Fibroblast of pulmonary artery (primary cell): ENCODE results near the gene LEMD2.
"Not testable (repeated sequence)": the region's sequence is repeated elsewhere in the genome, so short reads cannot be mapped to it uniquely, and the experiment has no call there.

Source experiments
- DNase-seq: peaks from one replicate; pipeline ENCODE4 v3.0.0-alpha.2; 2010; ENCODE audit warnings: low read depth
- H3K4me3 ChIP-seq: replicated peaks from 2 replicates; pipeline ENCODE4 v1.5.1; 2011; ENCODE audit warnings: low read depth, mild to moderate bottlenecking, control low read depth, low read length, moderate library complexity
- TF ChIP-seq, protein P1 (sequence below): IDR thresholded peaks from 2 replicates; pipeline ENCODE4 v1.5.1; 2011; ENCODE audit warnings: mild to moderate bottlenecking, control low read depth, low read length, inconsistent platforms; ENCODE audit errors: missing control alignments

The LEMD2 gene

DNA sequence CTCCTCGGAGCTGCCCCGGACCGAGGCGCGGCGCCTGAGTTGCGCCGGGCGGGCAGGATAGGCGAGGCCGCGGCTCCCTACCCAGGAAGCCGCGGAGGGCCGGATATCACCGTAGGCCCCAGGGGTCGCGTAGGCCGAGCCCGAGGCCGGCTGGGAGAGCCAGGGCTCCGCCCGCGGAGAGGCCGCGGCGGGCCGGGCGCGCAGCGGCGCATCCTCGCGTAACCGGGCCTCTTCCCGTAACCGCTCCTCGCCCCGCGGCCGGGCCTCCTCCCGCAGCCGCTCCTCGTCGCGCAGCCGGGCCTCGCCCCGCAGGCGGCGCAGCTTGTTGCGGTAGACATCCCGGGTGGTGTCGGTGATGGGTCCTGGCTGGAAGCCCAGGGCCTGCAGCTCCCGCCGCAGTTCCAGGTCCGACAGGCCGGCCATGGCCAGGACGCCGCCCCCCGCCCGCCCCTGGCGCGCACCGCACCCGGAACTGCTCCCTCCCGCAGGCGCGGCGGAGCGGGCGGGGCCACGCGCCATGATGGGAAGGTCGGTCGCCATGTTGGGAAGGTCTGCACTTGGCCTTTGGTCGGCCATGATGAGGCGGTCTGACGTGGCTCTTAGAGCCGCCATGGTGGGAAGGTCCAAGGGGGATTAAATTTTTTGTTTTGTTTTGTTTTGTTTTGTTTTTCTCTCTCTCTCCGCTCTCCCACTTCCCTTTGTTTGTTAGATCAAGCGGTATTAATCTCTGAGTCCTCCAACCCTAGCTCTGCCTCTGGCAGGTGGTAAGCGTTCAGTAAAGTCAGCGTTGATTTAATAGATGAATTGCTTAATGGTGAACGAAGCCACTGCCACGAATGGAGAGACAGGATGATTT, at the start of gene LEMD2:
LEMD2 (minus strand) TSS at position 437 of the 856 bp plus-strand sequence; CDS start at position 423, 14 bp downstream.
- DNase-seq, result peak; percentile 96
- TF ChIP-seq, protein P1, sequence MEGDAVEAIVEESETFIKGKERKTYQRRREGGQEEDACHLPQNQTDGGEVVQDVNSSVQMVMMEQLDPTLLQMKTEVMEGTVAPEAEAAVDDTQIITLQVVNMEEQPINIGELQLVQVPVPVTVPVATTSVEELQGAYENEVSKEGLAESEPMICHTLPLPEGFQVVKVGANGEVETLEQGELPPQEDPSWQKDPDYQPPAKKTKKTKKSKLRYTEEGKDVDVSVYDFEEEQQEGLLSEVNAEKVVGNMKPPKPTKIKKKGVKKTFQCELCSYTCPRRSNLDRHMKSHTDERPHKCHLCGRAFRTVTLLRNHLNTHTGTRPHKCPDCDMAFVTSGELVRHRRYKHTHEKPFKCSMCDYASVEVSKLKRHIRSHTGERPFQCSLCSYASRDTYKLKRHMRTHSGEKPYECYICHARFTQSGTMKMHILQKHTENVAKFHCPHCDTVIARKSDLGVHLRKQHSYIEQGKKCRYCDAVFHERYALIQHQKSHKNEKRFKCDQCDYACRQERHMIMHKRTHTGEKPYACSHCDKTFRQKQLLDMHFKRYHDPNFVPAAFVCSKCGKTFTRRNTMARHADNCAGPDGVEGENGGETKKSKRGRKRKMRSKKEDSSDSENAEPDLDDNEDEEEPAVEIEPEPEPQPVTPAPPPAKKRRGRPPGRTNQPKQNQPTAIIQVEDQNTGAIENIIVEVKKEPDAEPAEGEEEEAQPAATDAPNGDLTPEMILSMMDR, result no peak
- H3K4me3 ChIP-seq, result peak within 1 kb of the TSS; percentile 66

DNA sequence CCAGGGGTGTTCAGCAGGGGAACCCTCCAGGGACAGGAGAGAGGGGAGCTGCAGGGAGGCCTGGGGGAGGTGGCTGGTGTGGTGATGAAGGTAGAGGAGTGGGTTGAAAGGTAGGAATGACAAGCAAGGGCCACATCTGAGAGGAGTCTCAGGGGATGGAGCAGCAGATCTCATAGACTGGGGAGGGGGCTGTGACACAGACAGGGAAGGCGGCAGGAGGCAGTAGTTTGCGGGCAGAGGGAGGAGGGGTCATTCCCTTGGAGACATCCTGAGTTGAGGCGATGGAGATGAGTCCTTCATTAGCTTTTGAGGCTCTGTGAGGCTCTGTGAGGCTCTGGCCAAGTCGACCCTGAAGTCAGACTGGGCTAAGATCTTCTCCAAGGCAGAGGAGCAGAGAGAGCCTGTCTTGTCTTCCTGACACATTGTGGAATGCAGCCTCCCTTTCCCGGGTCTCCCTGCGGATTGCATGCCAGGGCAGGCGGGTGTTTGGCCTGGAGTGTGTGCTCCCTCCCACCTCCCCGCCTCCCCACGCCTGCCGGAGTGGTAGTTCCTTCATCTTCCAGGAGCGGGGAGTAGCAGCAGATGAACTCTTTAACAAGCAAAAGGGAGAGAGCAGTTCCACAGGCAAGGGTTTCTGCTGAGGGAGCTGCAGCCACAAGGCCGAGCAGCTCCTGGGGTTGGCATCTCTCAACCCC, 49.2 kb upstream of the LEMD2 start:
- TF ChIP-seq, protein P1, result no peak

DNA sequence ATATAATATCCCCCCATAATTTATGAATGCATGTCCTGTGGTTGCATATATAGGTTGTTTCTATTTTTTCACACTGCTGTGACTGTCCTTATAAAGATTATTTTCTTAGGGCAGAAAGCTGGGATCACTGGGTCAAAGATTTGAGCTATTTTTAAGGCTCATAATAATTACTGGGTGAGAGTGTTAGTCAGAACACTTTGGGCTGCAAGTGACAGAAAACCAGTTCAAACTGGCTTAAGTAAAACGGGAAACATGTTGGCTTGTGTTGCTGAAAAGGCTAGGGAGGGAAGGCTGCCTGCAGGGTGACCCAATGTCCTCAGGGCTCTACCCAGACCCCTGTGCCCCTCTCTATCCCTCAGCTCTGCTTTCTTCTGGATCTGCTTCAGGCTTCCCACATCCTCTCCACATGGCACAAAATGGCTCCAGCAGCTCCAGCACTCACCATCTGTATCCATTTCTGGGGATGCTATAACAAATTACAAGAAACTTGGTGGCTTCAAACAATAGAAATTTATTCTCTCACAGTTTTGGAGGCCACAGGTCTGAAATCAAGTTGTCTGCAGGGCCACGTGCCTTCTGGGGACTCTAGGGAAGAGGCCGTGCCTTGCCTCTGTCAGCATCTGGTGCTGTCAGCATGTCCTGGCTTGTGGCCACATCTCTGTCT, 48.0 kb upstream of the LEMD2 start:
- TF ChIP-seq, protein P1, result no peak

More for the DNA sequence above, 49.2 kb upstream of the LEMD2 start:
- DNase-seq, result peak; percentile 56
- H3K4me3 ChIP-seq, result no peak overlapping the region

DNA sequence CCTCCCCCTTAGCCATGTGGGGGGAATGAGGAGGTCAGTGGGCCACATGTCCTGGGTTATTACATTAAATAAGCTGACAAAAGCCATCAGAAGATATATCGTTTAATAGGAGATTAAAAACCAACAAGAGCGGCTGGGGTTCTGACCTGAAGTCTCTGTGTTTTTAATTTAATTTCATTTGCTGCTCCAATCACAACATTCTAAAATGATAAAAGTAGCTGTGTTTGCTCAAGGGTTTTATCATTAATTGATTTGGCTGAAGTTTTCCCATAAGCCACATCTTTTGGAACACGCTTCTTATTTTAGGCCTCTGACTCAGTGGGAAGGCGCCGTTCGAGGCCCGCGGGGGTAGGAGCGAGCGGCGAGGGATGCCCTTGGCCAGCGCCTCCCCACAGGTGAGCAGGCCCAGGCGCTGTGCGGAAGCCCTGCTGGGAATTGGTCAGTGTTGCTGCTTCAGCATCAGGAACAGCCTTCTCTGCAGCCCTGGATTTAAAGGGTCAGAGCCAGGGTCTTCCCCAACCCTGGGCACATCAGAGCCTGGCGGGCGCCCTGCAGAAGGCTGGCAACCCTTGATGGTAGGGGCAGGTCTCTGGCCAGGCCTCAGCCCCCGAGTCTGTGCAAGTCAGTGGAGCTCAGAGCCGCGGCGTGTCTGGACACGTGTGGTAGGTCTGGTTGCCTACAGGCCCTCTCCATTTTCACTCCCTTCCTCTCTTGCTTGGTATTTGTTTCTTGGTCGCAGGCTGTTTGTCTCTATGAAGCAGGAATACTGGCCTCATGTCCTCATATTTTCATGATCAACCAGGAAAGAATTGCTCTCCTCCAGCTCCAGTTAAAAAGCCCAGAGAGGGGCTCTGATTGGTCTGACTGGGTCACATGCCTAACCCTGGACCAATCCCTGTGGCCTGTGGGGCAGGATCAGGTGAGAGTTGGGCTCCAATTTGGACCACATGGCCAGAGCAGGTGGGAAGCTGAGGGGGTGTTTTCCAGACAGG, 45.8 kb upstream of the LEMD2 start:
- TF ChIP-seq, protein P1, result no peak
- H3K4me3 ChIP-seq, result no peak overlapping the region
- DNase-seq, result no peak

More for the DNA sequence above, 48.0 kb upstream of the LEMD2 start:
- H3K4me3 ChIP-seq, result no peak overlapping the region
- DNase-seq, result no peak

DNA sequence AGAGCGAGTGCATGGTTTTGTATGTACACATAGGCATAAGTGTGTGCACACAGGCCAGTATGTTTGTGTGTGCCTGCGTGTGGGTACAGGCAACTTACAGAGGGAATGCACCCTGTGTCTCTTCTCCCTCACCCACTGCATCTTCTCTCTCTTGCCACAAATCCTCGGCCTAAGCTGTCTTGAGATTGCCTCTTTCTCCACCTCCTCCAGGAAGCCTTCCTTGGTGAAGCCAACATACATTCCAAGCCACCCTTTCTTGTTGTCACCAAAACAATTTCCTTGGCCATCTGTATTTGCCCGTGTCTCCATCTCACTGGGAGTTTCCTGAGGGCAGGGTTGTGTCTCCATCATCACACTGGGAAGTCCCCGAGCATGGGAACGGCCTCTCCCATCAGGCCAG, 44.7 kb upstream of the LEMD2 start:
- TF ChIP-seq, protein P1, result no peak
- no peak for DNase-seq
- H3K4me3 ChIP-seq, result no peak overlapping the region

DNA sequence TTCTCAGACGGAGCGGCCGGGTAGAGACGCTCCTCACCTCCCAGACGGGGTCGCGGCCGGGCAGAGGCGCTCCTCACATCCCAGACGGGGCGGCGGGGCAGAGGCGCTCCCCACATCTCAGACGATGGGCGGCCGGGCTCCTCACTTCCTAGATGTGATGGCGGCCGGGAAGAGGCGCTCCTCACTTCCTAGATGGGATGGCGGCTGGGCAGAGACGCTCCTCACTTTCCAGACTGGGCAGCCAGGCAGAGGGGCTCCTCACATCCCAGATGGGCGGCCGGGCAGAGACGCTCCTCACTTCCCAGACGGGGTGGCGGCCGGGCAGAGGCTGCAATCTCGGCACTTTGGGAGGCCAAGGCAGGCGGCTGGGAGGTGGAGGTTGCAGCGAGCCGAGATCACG, 43.9 kb upstream of the LEMD2 start:
- DNase-seq, result not testable (repeated sequence)

DNA sequence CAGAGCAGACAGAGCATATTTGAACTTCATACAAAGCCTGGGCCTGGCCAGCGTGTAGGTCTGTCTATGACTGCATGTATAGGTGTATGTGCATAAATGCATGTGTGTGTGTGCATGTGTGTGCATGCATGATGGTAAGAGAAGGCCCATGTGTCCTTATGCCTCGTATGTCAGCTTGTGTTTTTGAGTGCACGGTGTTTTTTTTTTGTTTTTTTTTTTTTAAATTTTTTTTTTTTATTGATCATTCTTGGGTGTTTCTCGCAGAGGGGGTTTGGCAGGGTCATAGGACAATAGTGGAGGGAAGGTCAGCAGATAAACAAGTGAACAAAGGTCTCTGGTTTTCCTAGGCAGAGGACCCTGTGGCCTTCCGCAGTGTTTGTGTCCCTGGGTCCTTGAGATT, 42.8 kb upstream of the LEMD2 start:
- DNase-seq, H3K4me3 ChIP-seq: not testable (repeated sequence)

More for the DNA sequence above, 43.9 kb upstream of the LEMD2 start:
- H3K4me3 ChIP-seq, result not testable (repeated sequence)
